ENCODE data around the gene TRAK1. TPM values are rescaled to one million over a fixed set of nuclear protein-coding genes. Genes with fewer than 3 reads are reported as not detected.

The TRAK1 gene
- total and polyA plus RNA-seq, 8 donors: 28.2 to 50.3 (median 31.0) TPM

DNA sequence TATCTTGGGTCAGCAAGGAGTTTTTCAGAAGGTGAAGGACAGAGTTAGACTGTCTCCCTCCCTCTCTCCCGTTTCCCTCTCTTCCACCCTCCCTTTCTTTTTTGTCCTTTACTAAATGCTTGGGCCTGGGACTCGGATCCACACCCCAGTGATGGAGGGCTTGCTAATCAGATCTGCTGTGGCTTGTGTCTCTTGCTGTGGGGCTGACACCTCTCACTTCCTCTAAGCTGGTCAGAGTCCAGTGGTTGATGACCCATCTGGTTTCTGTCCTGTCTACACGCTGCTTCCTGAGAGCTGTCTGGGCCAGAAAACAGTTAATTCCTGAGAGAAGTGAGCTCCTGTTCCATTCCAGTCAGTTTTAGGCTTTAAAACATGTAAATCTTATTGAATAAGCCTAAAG lies 849 bp downstream of the TRAK1 start:
- H3K27me3 ChIP-seq: no peaks in the 10 kb centered on the region
- peak overlapping the region; percentile 13 to 39 for H3K27ac ChIP-seq
- TF ChIP-seq, protein P1, sequence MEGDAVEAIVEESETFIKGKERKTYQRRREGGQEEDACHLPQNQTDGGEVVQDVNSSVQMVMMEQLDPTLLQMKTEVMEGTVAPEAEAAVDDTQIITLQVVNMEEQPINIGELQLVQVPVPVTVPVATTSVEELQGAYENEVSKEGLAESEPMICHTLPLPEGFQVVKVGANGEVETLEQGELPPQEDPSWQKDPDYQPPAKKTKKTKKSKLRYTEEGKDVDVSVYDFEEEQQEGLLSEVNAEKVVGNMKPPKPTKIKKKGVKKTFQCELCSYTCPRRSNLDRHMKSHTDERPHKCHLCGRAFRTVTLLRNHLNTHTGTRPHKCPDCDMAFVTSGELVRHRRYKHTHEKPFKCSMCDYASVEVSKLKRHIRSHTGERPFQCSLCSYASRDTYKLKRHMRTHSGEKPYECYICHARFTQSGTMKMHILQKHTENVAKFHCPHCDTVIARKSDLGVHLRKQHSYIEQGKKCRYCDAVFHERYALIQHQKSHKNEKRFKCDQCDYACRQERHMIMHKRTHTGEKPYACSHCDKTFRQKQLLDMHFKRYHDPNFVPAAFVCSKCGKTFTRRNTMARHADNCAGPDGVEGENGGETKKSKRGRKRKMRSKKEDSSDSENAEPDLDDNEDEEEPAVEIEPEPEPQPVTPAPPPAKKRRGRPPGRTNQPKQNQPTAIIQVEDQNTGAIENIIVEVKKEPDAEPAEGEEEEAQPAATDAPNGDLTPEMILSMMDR (IDR thresholded peaks at IDR 0.05): no peak
- ATAC-seq (no peak), DNase-seq (no peak)
- H3K9me3 ChIP-seq: no peaks in the 10 kb centered on the region
- peaks cover 0 to 32% of the 10 kb centered on the region in 2 donors for H3K36me3 ChIP-seq
- intact Hi-C loops (cut with DNase I): loop anchor here in 1 of 2 donors (10.0 kb wide), 1 partner anchor 77 kb away; no protein-coding TSS in a partner anchor
- no peak overlapping the region for H3K4me3 ChIP-seq
- peaks cover 2 to 7% of the 10 kb centered on the region in 2 donors for H3K4me1 ChIP-seq

DNA sequence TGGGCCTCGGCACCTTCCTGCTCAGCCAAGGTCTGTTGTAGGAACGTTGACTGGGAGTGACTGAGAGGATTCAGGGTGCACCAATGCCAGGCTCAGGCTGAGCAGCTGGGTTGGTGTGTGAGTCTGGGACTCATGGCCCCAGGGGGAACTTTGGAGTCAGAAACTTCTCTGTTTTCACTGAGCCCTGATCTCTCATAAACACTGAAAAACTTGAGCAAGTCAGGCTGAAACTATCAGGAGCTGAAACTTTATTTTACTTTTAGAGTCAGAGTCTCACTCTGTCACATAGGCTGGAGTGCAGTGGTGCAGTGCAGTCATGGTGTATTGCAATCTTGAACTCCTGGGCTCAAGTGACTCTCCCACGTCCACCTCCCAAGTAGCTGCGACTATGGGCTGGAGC lies 3.0 kb downstream of the TRAK1 start:
- intact Hi-C loops (cut with DNase I): loop anchor here in 1 of 2 donors (10.0 kb wide), 1 partner anchor 79 kb away; no protein-coding TSS in a partner anchor
- TF ChIP-seq, protein P1 (IDR thresholded peaks at IDR 0.05): no peak
- Histone ChIP-seq H3K9me3 (no peaks in the 10 kb centered on the region), H3K4me1 (peaks cover 8 to 24% of the 10 kb centered on the region in 2 donors), H3K36me3 (peaks cover 0 to 12% of the 10 kb centered on the region in 2 donors), H3K4me3 (no peak overlapping the region), H3K27me3 (no peaks in the 10 kb centered on the region), H3K27ac (no peak overlapping the region)
- ATAC-seq (no peak), DNase-seq (no peak)

DNA sequence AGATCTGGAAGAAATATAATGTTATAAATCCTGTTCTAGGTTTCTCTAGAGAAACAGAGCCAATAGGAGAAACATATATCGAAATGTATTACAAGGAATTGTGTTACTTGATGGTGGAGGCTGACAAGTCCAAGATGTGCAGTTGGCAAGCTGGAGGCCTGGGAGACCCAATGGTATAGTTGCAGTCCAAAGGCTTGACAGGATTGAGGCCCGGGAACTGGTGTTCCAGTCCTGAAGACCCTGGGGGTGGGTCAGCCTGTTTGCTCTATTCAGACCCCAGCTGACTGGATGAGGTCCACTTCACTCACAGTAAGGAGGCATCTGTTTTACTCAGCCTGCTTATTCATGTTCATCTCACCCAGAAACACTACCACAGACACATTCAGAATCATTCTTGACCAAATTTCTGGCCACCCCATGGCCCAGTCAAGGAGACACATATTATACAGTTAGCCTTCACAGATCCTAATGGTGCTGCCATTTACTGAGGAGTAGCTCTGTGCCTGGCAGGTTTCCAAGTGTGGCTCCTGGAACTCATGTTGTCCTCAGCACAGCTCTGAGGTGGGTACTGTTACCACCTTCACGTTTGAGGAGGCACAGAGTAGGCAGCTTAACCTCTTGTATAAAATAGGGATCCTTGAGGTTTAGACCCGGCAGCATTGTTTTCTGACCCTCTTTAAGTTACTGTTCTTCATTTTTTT lies 3.7 kb downstream of the TRAK1 start:
- no peaks in the 10 kb centered on the region for H3K27me3 ChIP-seq
- H3K9me3 ChIP-seq: no peaks in the 10 kb centered on the region
- no peak overlapping the region for H3K4me3 ChIP-seq
- peaks cover 0 to 9% of the 10 kb centered on the region in 2 donors for H3K36me3 ChIP-seq
- TF ChIP-seq, protein P1 (IDR thresholded peaks at IDR 0.05): no peak
- H3K27ac ChIP-seq: no peak overlapping the region
- peak in 1 of 4 donors; percentile 32 for DNase-seq
- no peak for ATAC-seq
- intact Hi-C loops (cut with DNase I): loop anchor here in 1 of 2 donors (10.0 kb wide), 1 partner anchor 80 kb away; no protein-coding TSS in a partner anchor
- H3K4me1 ChIP-seq: peaks cover 8 to 31% of the 10 kb centered on the region in 2 donors

DNA sequence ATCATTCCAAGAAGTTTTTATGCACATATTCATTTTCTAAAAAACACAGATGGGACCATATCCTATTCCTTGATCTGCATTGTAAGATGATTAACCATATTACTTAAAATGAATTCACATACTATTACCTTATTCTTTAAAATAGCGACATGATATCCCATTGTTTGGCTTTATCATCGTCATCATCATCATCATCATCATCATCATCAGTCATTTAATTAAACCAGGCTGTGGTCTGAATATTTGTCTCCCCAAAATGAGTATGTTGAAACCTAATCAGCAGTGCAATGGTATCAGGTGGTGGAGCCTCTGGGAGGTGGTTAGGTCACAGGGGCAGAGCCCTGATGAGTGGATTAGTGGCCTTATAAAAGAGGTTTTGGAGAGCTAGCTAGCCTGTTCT lies 4.4 kb downstream of the TRAK1 start:
- ATAC-seq (no peak), DNase-seq (no peak)
- H3K27me3 ChIP-seq: no peaks in the 10 kb centered on the region
- H3K4me3 ChIP-seq: no peak overlapping the region
- no peaks in the 10 kb centered on the region for H3K9me3 ChIP-seq
- peaks cover 8 to 38% of the 10 kb centered on the region in 2 donors for H3K4me1 ChIP-seq
- peaks cover 0 to 2% of the 10 kb centered on the region in 2 donors for H3K36me3 ChIP-seq
- intact Hi-C loops (cut with DNase I): loop anchor here in 1 of 2 donors (10.0 kb wide), 1 partner anchor 81 kb away; no protein-coding TSS in a partner anchor
- no peak overlapping the region for H3K27ac ChIP-seq
- TF ChIP-seq, protein P1 (IDR thresholded peaks at IDR 0.05): no peak

DNA sequence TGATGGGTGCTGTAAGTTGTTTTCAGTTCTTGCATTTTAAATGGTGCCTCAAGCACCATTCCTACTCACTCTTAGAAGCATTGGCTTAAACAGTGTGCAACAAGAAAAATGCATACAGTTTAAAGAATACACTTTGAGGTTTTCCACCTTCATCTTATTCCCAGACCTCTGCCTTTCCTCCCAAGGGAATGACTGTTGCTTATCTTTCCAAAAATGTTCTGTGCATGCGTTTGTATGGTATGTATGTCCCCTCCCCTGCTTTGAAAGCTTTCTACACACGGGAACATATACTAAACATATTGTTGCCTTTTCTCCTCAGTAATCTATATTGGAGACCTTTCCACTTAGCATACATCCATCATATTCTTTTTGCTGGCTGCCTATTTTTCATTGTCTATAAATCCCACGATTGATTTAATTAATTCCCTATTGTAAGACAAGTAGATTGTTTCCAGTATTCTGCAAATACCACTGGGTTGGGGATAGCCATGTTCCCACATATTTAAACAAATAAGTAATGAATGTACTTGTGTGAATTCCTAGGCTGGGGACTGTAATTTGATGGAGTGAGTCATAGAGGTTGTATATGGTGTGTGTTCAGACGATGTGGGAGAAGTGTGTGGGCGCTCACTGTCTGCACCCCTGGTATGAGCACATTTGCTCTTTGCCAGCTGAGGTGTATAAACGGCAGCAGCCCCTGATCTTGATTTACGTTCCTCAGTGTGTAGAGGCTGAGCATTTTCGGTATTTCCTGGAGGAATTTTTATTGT lies 5.8 kb downstream of the TRAK1 start:
- ATAC-seq (no peak), DNase-seq (no peak)
- TF ChIP-seq, protein P1 (IDR thresholded peaks at IDR 0.05): no peak
- intact Hi-C loops (cut with DNase I): loop anchor here in 1 of 2 donors (10.0 kb wide), 1 partner anchor 82 kb away; no protein-coding TSS in a partner anchor
- Histone ChIP-seq H3K4me3 (no peak overlapping the region), H3K4me1 (peaks cover 15 to 52% of the 10 kb centered on the region in 2 donors), H3K36me3 (no peaks in the 10 kb centered on the region), H3K9me3 (no peaks in the 10 kb centered on the region), H3K27me3 (no peaks in the 10 kb centered on the region), H3K27ac (no peak overlapping the region)

Data from left lung (tissue), 10 donors.